CD4-positive, alpha-beta memory T cell (primary cell): ENCODE results near the gene BUB3. TPM values are rescaled to one million over a fixed set of nuclear protein-coding genes. Genes with fewer than 3 reads are reported as not detected.

Source experiments
- CTCF ChIA-PET: fragments of 350-600 bp; sonication (Branson Sonifier 250); formaldehyde crosslinking; loops from one replicate; lab custom pipeline; 2021; ENCODE audit warnings: inconsistent platforms; ENCODE audit not compliant: partially characterized antibody; lab: Charles Lee
- POLR2A ChIA-PET: fragments of 350-600 bp; sonication (Branson Sonifier 250); formaldehyde crosslinking; loops from one replicate; lab custom pipeline; 2021; ENCODE audit not compliant: partially characterized antibody; lab: Charles Lee
- DNase-seq, 5 donors: peaks; one replicate each; pipeline versions ENCODE4 v3.0.0 to v3.0.0-alpha.2; 2020 to 2022; ENCODE audit warnings: mixed read lengths in 1 of 5
- H3K27ac ChIP-seq: one replicate; pipeline ENCODE4 v1.7.0; 2013; ENCODE audit warnings: low read depth, low read length
- H3K27me3 ChIP-seq: 2 replicates; pipeline ENCODE4 v1.7.0; 2013; ENCODE audit warnings: mild to moderate bottlenecking, low read length, moderate library complexity; ENCODE audit not compliant: insufficient read depth
- H3K36me3 ChIP-seq: 2 replicates; pipeline ENCODE4 v1.7.0; 2013; ENCODE audit warnings: mild to moderate bottlenecking, low read length, moderate library complexity; ENCODE audit not compliant: insufficient read depth
- H3K4me1 ChIP-seq: 2 replicates; pipeline ENCODE4 v1.7.0; 2013; ENCODE audit warnings: mild to moderate bottlenecking, low read length, moderate library complexity; ENCODE audit not compliant: insufficient read depth
- H3K4me3 ChIP-seq, 2 donors: one replicate each; pipeline ENCODE4 v1.7.0; 2013; ENCODE audit warnings: low read length in 2 of 2, mild to moderate bottlenecking in 1 of 2
- H3K9me3 ChIP-seq, 2 donors: one replicate each; pipeline ENCODE4 v1.7.0; 2013; ENCODE audit warnings: low read length in 2 of 2, control low read depth in 1 of 2; ENCODE audit not compliant: control insufficient read depth in 1 of 2
- H3K27ac Mint-ChIP-seq, 7 donors: one replicate each; pipeline ENCODE4 v1.8.0; 2020 to 2021; ENCODE audit warnings: mixed read lengths in 7 of 7, mild to moderate bottlenecking in 6 of 7, inconsistent platforms in 3 of 7, moderate library complexity in 3 of 7
- H3K27me3 Mint-ChIP-seq, 2 donors: one replicate each; pipeline ENCODE4 v1.8.0; 2020 to 2021; ENCODE audit warnings: mixed read lengths in 2 of 2
- H3K36me3 Mint-ChIP-seq, 2 donors: one replicate each; pipeline ENCODE4 v1.8.0; 2020 to 2021; ENCODE audit warnings: mixed read lengths in 2 of 2, inconsistent platforms in 1 of 2, mild to moderate bottlenecking in 1 of 2
- H3K4me1 Mint-ChIP-seq, 4 donors: one replicate each; pipeline ENCODE4 v1.8.0; 2020 to 2021; ENCODE audit warnings: mixed read lengths in 4 of 4, mild to moderate bottlenecking in 1 of 4
- H3K4me3 Mint-ChIP-seq, 8 donors: one replicate each; pipeline ENCODE4 v1.8.0; 2020 to 2021; ENCODE audit warnings: mixed read lengths in 8 of 8, mild to moderate bottlenecking in 7 of 8, moderate library complexity in 6 of 8, inconsistent platforms in 3 of 8
- H3K9me3 Mint-ChIP-seq, 8 donors: one replicate each; pipeline ENCODE4 v1.8.0; 2020 to 2021; ENCODE audit warnings: mixed read lengths in 8 of 8, mild to moderate bottlenecking in 5 of 8, inconsistent platforms in 3 of 8, moderate library complexity in 1 of 8
- intact Hi-C: fragments of 100-400 bp; cut with micrococcal nuclease; formaldehyde crosslinking; loops from one replicate; pipeline ENCODE4 v1.15.1; 2023
- polyA plus RNA-seq, 2 donors: library from polyadenylated mRNA; unstranded; fragments of 300-500 nt; fragmentation: Illumina TruSeq; gene quantifications; one replicate each; pipeline ENCODE4 v1.2.3, GENCODE V29; 2021
- total RNA-seq, 2 experiments: library from RNA; stranded (reverse); gene quantifications; one replicate each; pipeline ENCODE4 v1.2.3, GENCODE V29; 2021

BUB3 gene
- total and polyA plus RNA-seq, 4 experiments from 2014 or later: 162 to 371 (median 197) TPM

DNA sequence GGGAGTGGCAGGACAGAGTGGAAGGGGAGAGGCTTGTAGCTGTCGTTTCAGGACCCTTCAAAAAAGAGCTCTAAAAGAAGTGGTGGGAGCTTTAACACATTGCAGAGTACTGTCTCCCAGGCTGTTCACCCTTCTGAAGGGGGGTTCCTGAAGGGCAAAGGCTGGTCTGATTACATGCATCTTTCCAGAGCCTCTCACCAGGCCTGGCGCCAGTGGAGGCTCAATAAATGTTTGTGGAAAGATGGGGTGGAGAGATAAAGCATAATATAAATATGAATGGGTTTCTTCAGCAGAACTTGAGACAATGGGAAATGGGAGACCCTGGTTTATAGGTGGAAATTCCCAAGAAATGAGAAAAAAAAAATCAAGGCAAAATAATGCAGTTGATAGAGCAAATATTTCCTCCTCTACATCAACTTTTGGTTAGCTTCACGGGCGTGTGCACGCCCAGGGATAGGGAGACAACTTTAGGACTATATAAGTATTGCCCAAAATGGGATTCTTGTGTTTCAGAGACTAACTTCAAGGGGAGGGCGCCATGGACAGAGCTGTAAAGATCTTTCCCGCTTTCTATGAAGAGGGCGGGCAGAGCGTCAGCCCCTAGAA lies 613 bp upstream of the BUB3 start:
- POLR2A ChIA-PET: interaction anchor here (0.7 to 2.9 kb wide), 14 partner anchors 8 to 779 kb away, joined by 3 to 48 read pairs (median 6); partner anchors contain the start of genes ACADSB, C10orf88, FAM24B and IKZF5

DNA sequence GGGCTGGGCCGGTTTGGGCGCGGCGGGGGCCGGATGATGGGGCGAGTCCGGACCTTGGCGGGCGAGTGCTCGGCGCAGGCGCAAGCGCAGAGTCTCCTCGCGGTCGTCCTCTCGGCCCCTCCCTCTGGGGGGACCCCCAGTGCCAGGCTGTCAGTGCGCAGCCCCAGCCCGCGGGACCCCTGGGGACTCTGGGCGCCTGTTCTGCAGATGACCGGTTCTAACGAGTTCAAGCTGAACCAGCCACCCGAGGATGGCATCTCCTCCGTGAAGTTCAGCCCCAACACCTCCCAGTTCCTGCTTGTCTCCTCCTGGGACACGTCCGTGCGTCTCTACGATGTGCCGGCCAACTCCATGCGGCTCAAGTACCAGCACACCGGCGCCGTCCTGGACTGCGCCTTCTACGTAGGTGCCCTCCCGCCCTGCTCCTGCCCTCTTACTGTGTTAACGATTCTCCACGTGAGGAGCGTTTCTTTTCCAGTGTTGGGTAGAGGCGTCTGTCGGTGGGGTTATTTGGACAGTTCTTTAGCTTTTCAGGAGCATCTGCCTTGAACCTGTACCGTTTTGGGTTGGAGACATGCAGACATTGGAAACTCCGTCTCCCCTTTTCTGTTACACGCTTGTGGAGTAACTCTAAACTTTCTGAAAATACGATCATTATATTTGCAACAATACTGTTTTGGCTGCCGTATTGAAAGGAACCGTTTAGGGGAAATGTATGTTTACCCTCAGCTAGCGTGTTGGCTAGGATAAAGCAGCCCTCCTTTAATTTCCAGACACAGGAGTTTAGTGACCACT lies 706 bp downstream of the BUB3 start:
- H3K27ac Mint-ChIP-seq: peak overlapping the region; percentile 88 to 99 (median 97)
- Histone ChIP-seq H3K9me3 (no peaks in the 10 kb centered on the region), H3K4me1 (peaks cover 76% of the 10 kb centered on the region), H3K4me3 (peak overlapping the region; percentile 68 to 94), H3K27ac (peak overlapping the region; percentile 79), H3K27me3 (peaks cover 5% of the 10 kb centered on the region), H3K36me3 (peaks cover 13% of the 10 kb centered on the region)
- peak overlapping the region; percentile 100 for H3K4me3 Mint-ChIP-seq
- H3K27me3 Mint-ChIP-seq: peaks cover 7 to 13% of the 10 kb centered on the region in 2 donors
- H3K36me3 Mint-ChIP-seq: peaks cover 23 to 51% of the 10 kb centered on the region in 2 donors
- no peaks in the 10 kb centered on the region for H3K9me3 Mint-ChIP-seq
- ChIA-PET POLR2A (interaction anchor here (0.6 to 2.9 kb wide), 11 partner anchors 9 to 780 kb away, joined by 3 to 48 read pairs (median 6); partner anchors contain the start of genes ACADSB, FAM24B, IKZF5 and PLEKHA1), CTCF (interaction anchor here (1.0 to 2.3 kb wide), 4 partner anchors 10 to 87 kb away, joined by 3 to 8 read pairs (median 6); no protein-coding TSS in a partner anchor)
- DNase-seq: peak in 3 of 5 donors; percentile 10 to 59 (median 32)
- H3K4me1 Mint-ChIP-seq: peaks cover 47 to 87% (median 66%) of the 10 kb centered on the region in 4 donors
- intact Hi-C loops: loop anchor here (1.0 to 10.0 kb wide), 9 partner anchors 18 to 1760 kb away; partner anchors contain the start of genes C10orf88, EEF1AKMT2, FAM24B and IKZF5

More for the DNA sequence above, 613 bp upstream of the BUB3 start:
- Mint-ChIP-seq H3K4me1 (peaks cover 45 to 83% (median 63%) of the 10 kb centered on the region in 4 donors), H3K27me3 (peaks cover 14 to 19% of the 10 kb centered on the region in 2 donors), H3K36me3 (peaks cover 21 to 43% of the 10 kb centered on the region in 2 donors), H3K4me3 (peak overlapping the region; percentile 100), H3K27ac (peak overlapping the region; percentile 94 to 99 (median 99)), H3K9me3 (no peaks in the 10 kb centered on the region)
- H3K9me3 ChIP-seq: no peaks in the 10 kb centered on the region
- H3K36me3 ChIP-seq: peaks cover 13% of the 10 kb centered on the region
- no peak for DNase-seq
- peak overlapping the region; percentile 79 for H3K27ac ChIP-seq
- peaks cover 73% of the 10 kb centered on the region for H3K4me1 ChIP-seq
- intact Hi-C loops: loop anchor here (1.0 to 10.0 kb wide), 9 partner anchors 17 to 1761 kb away; partner anchors contain the start of genes C10orf88, EEF1AKMT2, FAM24B and IKZF5
- peaks cover 16% of the 10 kb centered on the region for H3K27me3 ChIP-seq
- peak overlapping the region in 1 of 2 donors; percentile 94 for H3K4me3 ChIP-seq
- CTCF ChIA-PET: interaction anchor here (1.0 to 4.2 kb wide), 5 partner anchors 8 to 88 kb away, joined by 3 to 15 read pairs (median 7); no protein-coding TSS in a partner anchor

DNA sequence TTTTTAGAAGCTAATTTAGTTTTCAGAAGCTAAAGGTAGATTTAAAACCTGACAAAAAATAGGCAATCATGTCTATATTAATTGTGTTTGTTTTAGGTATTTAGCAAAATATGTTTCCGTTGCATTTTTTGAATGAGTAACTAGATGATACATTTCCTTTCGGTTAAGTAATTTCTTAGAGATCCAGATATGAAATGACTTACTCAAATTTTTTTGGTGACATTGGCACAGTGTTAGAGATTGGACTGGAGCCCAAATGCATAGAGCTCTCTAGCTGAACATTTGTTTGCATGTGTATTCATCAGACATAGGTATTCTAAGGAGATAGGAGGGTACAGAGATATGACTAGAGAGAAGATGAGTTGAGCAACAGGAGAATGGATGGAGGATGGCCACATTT lies 1.9 kb downstream of the BUB3 start:
- DNase-seq: no peak
- Histone ChIP-seq H3K27ac (no peak overlapping the region), H3K4me1 (peaks cover 76% of the 10 kb centered on the region), H3K36me3 (peaks cover 13% of the 10 kb centered on the region), H3K4me3 (no peak overlapping the region), H3K9me3 (no peaks in the 10 kb centered on the region), H3K27me3 (no peaks in the 10 kb centered on the region)
- POLR2A ChIA-PET: no interaction called here
- peaks cover 23 to 60% of the 10 kb centered on the region in 2 donors for H3K36me3 Mint-ChIP-seq
- H3K9me3 Mint-ChIP-seq: no peaks in the 10 kb centered on the region
- peak overlapping the region; percentile 3 to 100 (median 74) for H3K4me3 Mint-ChIP-seq
- peak overlapping the region in 6 of 7 donors; percentile 30 to 95 (median 82) for H3K27ac Mint-ChIP-seq
- H3K27me3 Mint-ChIP-seq: peaks cover 3 to 4% of the 10 kb centered on the region in 2 donors
- intact Hi-C loops: loop anchor here (10.0 kb wide), 2 partner anchors 1639 to 1759 kb away; partner anchors contain the start of gene EEF1AKMT2
- peaks cover 52 to 87% (median 69%) of the 10 kb centered on the region in 4 donors for H3K4me1 Mint-ChIP-seq
- CTCF ChIA-PET: interaction anchor here (0.6 to 1.1 kb wide), 6 partner anchors 23 to 407 kb away, joined by 3 to 4 read pairs (median 3); partner anchors contain the start of gene PSTK

DNA sequence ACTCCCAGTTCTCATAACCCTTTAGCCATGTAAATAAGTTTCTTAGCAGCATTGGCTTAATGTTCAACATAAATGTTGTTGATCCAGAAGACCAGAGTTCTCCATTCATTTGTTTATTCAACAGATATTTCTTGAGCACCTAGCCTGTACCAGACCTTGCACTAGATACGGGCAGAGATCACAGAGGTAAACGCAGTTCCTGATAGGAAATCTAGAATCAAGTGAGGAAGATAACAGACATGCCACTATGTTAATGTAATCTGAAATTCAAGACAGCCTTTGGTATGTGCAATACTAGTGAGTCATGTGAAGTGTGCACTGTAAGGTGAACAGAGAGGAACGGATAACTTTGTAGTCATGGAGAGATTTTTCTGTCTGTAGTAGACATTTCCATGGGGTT lies 3.0 kb downstream of the BUB3 start:
- ChIA-PET CTCF (no interaction called here), POLR2A (interaction anchor here (0.6 kb wide), 1 partner anchor 21 kb away, joined by 3 read pairs; no protein-coding TSS in a partner anchor)
- H3K9me3 Mint-ChIP-seq: no peaks in the 10 kb centered on the region
- peaks cover 80% of the 10 kb centered on the region for H3K4me1 ChIP-seq
- H3K27ac Mint-ChIP-seq: peak overlapping the region in 4 of 7 donors; percentile 1 to 82 (median 32)
- no peaks in the 10 kb centered on the region for H3K27me3 ChIP-seq
- peaks cover 31 to 69% of the 10 kb centered on the region in 2 donors for H3K36me3 Mint-ChIP-seq
- no peaks in the 10 kb centered on the region for H3K27me3 Mint-ChIP-seq
- H3K9me3 ChIP-seq: no peaks in the 10 kb centered on the region
- H3K4me3 Mint-ChIP-seq: peak overlapping the region in 7 of 8 donors; percentile 7 to 100 (median 32)
- H3K36me3 ChIP-seq: peaks cover 20% of the 10 kb centered on the region
- no peak for DNase-seq
- no peak overlapping the region for H3K4me3 ChIP-seq
- intact Hi-C loops: loop anchor here (10.0 kb wide), 2 partner anchors 1638 to 1758 kb away; partner anchors contain the start of gene EEF1AKMT2
- no peak overlapping the region for H3K27ac ChIP-seq
- H3K4me1 Mint-ChIP-seq: peaks cover 58 to 90% (median 71%) of the 10 kb centered on the region in 4 donors

DNA sequence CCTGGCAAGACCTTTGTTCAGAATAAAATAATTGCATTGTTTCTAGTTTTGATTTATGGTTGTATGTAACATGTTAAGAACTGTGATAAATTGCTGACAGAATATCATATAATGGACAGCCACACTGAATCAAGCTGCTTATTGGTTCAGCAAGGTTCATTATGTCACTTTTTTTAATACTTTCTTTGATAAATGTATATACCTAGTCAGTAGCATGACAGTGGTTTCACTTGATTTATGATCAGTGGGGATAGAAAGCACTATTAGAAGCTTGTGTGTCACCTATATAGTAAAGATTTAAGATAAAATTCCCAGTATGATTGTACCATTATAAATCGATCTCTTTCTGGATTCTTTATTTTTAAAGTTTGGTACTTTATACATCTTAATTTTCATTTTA lies 4.5 kb downstream of the BUB3 start:
- peaks cover 55 to 84% (median 68%) of the 10 kb centered on the region in 4 donors for H3K4me1 Mint-ChIP-seq
- Histone ChIP-seq H3K4me3 (no peak overlapping the region), H3K27me3 (no peaks in the 10 kb centered on the region), H3K4me1 (peaks cover 79% of the 10 kb centered on the region), H3K27ac (no peak overlapping the region), H3K36me3 (peaks cover 32% of the 10 kb centered on the region), H3K9me3 (no peaks in the 10 kb centered on the region)
- ChIA-PET CTCF (interaction anchor here (0.8 kb wide), 1 partner anchor 9 kb away, joined by 3 read pairs; no protein-coding TSS in a partner anchor), POLR2A (interaction anchor here (1.0 kb wide), 1 partner anchor 205 kb away, joined by 3 read pairs; the partner anchor contains the start of gene C10orf88)
- H3K36me3 Mint-ChIP-seq: peaks cover 44 to 80% of the 10 kb centered on the region in 2 donors
- intact Hi-C loops: loop anchor here (10.0 kb wide), 2 partner anchors 1636 to 1756 kb away; partner anchors contain the start of gene EEF1AKMT2
- H3K27ac Mint-ChIP-seq: peak overlapping the region in 5 of 7 donors; percentile 13 to 53 (median 28)
- no peak for DNase-seq
- H3K4me3 Mint-ChIP-seq: peak overlapping the region in 3 of 8 donors; percentile 7 to 67 (median 59)
- no peaks in the 10 kb centered on the region for H3K9me3 Mint-ChIP-seq
- H3K27me3 Mint-ChIP-seq: no peaks in the 10 kb centered on the region

DNA sequence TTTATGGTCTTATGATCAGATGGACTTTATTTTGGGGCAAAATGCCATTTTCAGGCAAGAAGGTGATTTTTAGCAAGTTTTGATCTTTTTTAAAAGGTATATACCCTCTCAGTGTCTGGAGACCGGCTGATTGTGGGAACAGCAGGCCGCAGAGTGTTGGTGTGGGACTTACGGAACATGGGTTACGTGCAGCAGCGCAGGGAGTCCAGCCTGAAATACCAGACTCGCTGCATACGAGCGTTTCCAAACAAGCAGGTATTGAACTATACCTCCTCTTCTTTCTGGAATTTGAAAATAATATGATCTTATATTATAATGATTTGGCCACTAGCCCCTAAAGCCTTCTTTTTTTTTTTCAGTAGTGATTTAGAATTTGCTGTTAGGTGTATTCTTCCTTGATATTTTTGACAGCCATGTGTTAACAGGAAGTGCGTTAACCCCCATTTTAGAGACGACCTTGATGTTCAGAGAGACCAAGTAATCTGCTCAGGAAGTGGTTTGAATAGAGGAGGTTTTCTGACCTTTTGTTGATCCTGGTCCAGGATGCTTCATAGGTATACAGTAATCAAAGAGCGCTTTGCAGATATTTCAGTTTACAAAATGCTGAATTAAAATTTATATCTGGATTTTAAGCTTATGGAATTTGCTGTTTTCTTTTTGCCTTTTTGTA lies 6.2 kb downstream of the BUB3 start:
- peak overlapping the region; percentile 44 for H3K27ac ChIP-seq
- peaks cover 71% of the 10 kb centered on the region for H3K4me1 ChIP-seq
- H3K4me3 ChIP-seq: peak overlapping the region in 1 of 2 donors; percentile 19
- H3K9me3 ChIP-seq: no peaks in the 10 kb centered on the region
- peak; percentile 62 to 77 (median 70) for DNase-seq
- peaks cover 56 to 81% of the 10 kb centered on the region in 2 donors for H3K36me3 Mint-ChIP-seq
- CTCF ChIA-PET: interaction anchor here (0.7 to 1.5 kb wide), 2 partner anchors 21 to 27 kb away, joined by 3 to 4 read pairs; no protein-coding TSS in a partner anchor
- POLR2A ChIA-PET: interaction anchor here (0.7 to 2.5 kb wide), 5 partner anchors 15 to 152 kb away, joined by 3 to 10 read pairs (median 3); partner anchors contain the start of gene IKZF5
- H3K4me1 Mint-ChIP-seq: peaks cover 51 to 79% (median 64%) of the 10 kb centered on the region in 4 donors
- H3K36me3 ChIP-seq: peaks cover 48% of the 10 kb centered on the region
- intact Hi-C loops: no loop called here
- H3K27ac Mint-ChIP-seq: peak overlapping the region; percentile 72 to 94 (median 80)
- no peaks in the 10 kb centered on the region for H3K9me3 Mint-ChIP-seq
- peak overlapping the region; percentile 2 to 80 (median 75) for H3K4me3 Mint-ChIP-seq
- no peaks in the 10 kb centered on the region for H3K27me3 Mint-ChIP-seq
- no peaks in the 10 kb centered on the region for H3K27me3 ChIP-seq
